GM19193 (cell line): ENCODE data around the gene CHRNB2.
A peak's percentile ranks its signal among the peaks of the same experiment; 100 is the strongest.

Experiments
- POLR2A ChIP-seq: IDR thresholded peaks from 4 replicates; pipeline ENCODE4 v1.6.1; 2011; ENCODE audit not compliant: insufficient read depth, insufficient read length; ENCODE audit errors: extremely low read depth

CHRNB2 gene

DNA sequence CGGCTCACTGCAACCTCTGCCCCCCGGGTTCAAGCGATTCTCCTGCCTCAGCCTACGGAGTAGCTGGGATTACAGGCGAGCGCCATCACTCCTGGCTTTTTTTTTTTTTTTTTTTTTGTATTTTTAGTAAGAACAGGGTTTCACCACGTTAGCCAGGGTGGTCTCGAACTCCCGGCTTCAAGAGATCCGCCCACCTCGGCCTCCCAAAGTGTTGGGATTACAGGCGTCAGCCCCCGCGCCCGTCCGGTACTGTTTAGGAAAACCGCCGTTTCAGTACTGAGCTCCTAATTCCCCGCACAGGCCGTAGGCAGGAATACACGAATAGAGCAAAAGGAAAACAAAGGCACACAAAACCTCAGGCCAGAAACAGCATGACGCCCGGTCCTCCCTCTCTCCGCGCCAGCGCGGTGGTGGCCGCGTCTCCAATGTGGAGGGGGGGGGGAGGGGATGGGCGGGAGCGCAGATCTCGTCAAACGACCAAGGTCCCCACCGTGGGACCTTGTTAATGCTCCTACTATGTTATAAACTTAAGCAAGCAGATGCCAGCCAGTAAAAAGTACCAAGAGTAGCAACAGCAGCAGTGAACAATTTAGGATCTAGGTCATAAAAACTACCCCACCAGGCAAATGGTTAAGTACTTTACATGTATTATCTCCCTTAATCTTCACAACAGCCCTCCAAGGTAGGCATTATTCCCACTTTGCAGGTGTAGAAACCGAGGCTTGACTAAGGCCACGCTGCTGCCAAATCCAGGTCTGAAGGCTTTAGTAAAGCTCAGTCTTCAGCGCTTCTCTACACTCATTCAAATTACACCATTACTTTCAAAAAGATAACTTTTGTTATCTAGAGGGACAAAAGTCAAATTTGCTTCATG lies 41.1 kb downstream of the CHRNB2 start:
- peak; percentile 16 for TF ChIP-seq POLR2A

GRCh38 chr1:154609398-154610380 lies 42.1 kb downstream of the CHRNB2 start:
- no peak for TF ChIP-seq POLR2A

- no peak for TF ChIP-seq POLR2A
Measured at GRCh38 chr1:154611150-154611862, 43.7 kb downstream of the CHRNB2 start.

DNA sequence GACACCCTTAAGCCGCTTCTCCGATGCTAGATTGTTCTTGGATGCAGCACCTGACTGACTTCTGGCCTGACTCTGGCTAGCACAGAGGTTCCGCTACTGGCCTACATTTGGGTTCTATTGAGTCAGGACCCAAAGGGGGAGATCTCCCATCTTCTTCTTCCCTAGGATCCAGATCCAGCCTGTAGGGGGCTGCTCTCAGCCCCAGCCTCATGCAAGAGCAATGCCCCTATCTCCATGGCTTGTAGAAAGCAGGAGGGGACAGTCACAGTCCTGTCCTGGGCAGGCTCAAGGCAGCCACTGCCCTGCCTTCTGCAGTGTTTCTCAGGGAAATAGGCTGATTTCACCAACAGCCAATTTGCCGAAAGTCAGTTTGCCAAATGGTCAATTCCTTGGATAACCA lies 46.7 kb downstream of the CHRNB2 start:
- TF ChIP-seq POLR2A, result no peak

- no peak for TF ChIP-seq POLR2A
Measured at GRCh38 chr1:154614901-154615300, 47.3 kb downstream of the CHRNB2 start.

DNA sequence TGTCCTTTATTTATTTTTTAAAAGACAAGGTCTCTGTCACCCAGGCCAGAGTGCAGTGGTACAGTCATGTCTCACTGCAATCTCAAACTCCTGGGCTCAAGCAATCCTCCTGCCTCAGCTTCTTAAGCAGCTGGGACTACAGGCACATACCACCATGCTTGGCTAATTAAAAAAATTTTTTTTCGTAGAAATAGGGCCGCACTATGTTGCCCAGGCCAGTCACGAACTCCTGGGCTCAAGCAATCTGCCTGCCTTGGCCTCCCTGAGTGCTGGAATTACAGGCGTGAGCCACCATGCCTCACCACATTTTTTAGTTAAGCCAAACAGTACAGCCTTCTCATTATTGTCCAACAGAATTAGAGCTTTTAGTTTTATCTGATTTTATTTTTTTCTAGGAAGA lies 47.8 kb downstream of the CHRNB2 start:
- no peak for TF ChIP-seq POLR2A

DNA sequence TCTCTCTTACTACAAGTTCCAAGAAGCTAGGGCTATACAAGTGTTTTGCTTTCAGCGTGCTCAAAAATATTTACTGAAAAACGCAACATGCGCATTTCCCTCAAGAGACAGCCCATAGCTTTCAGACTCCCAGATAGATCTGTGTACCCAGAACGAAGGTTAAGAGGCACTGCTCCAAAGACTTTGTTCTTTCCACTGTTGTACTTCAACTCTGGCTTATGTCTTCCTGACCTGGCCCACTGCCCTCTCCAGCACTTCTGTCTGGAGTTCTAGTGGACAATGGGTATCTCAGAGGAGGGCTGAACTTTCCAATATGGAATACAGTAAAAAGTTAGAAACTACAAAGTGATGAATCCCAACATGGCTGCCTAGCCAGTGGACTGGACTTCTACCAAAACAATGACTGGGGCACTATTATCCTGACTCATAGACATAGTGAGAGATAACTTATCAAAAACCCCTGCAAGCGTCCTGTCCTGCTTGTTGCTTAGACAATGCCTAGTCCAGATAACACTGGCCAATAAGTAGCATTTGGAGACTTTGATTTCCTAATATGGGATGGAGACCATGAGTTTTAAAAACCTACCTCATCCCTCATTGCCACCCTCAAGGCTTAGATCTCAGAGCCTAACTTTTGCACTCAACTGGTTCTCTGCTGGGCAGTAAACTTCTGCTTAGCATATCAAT lies 49.2 kb downstream of the CHRNB2 start:
- no peak for TF ChIP-seq POLR2A

DNA sequence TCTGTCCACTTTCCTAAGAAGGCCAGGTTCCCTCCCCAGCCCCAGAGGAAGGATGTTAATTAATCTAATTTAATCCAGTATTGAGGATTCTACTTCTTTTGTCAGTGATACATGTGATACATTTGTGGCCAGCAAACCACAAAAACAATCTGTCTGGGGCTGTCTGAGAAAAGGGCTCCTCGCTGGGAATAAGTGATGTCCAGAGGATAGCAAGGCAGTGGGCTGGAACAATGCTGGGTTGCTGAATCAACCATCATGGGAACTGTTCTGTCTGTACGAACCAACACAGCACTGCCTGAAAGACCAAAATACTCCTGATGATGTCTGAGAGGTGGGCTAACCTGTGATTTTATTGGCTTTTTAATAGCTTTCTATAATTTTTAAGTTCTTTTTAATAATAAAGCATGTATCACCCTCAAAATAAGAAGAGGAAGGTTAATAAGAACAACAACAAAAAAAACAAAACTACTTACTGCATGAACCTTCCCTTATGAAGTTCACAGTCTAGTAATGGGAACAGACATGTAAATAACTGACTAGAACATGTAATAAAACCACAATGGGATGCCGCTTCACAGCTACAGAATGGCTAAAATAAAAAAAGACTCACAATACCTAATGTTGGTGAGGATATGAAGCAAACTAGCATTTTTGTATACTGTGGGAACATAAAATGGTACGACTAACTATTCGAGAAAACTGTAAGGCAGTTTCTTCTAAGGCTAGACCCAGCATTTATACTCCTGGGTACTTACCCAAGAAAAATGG lies 51.8 kb downstream of the CHRNB2 start:
- no peak for TF ChIP-seq POLR2A

DNA sequence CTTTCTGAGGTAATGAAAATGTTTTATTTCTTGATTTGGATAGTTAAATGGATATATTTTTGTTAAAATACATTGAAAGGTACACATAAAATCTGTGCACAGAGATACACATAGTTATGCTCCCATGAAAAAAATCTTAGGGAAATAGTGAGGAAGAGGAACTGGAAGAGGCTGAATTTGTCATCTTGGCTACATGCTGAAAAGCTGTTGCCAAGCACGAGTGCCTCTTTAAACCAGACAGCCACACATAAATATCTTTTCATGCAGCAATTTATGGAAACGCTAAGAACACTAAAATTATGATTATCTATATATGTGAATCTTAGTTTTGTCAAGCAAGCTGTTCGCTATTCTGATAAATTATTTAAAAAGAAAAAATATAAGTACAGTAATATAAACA lies 53.2 kb downstream of the CHRNB2 start:
- no peak for TF ChIP-seq POLR2A

DNA sequence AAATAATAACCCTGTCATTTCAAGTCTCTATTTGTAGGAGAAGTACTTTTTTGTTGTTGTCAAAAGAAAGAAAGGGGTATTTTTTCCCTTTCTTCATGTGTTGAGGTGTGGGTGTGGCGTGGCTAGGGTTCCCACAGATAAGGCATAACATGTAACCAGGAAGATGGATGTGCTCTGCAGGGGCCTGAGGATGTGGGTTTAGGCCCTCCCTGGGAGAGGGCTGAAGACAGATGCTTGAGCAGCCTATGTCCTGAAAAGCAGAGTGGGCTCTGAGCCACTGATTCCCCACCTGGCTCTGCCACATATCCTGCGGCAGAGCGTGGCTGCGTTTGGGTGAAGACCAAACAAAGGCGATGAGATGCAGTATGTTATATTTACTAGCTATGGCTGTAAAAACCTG lies 54.3 kb downstream of the CHRNB2 start:
- no peak for TF ChIP-seq POLR2A

DNA sequence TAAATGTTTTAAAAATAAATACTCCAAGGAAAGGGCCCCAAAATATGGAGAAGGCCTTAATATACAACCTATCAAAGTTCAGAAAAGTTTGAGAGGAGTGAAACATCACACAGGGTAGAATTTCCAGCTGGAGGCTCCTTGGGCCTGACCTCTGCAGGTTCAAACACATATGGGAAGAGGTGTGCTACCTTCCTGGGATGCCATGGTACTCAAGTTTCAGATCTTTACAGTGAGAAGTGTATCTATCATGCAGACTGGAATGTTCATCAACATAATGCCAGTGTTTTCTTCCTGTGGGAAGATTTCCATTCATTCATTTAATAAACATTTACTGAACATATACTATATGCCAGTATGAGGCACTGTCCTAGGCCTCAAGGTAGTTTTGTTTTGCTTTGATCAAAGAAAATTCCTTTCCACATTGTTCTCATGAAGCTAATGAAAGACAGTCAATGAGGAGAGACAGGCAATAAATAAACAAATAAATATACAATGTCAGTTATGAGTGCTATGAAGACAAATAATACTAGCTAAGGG lies 55.0 kb downstream of the CHRNB2 start:
- no peak for TF ChIP-seq POLR2A

DNA sequence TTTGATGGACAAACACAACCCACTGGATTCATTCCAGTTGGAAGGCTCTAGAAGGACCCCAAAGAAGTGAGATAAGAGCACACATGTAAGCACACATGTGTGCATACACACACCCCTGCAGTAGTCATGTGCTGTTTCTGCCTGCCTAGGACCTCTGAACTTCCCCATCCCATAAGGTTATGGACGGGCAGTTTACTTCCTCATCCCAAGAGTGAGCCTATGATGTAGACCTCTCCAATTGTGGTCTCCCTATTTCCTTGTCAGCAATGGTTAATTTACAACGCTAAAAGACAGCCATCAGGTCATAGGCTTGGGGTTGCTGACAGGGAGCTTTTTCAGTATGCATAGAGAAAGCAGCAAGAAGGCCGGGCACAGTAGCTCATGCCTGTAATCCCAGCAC lies 55.8 kb downstream of the CHRNB2 start:
- TF ChIP-seq POLR2A, result no peak
